KMS-11 (cell line): ENCODE data around the gene AP1M2.
"Not testable (repeated sequence)": the region's sequence is repeated elsewhere in the genome, so short reads cannot be mapped to it uniquely, and the experiment has no call there.

ENCODE experiments used
- H2AFZ ChIP-seq: fragments of 200-600 bp; sonication (generic); 2 replicates; pipeline ENCODE4 v1.6.1; 2016; ENCODE audit warnings: antibody characterized with exemption, mixed run types, low read depth
- H3K27ac ChIP-seq: fragments of 200-600 bp; sonication (generic); 2 replicates; pipeline ENCODE4 v1.6.1; 2016; ENCODE audit warnings: mild to moderate bottlenecking, mixed run types
- H3K27me3 ChIP-seq: fragments of 200-600 bp; sonication (generic); 2 replicates; pipeline ENCODE4 v1.6.1; 2017; ENCODE audit warnings: mild to moderate bottlenecking, low read depth, mixed run types, moderate library complexity; ENCODE audit not compliant: insufficient read depth
- H3K36me3 ChIP-seq: fragments of 200-600 bp; sonication (generic); 2 replicates; pipeline ENCODE4 v1.6.1; 2017; ENCODE audit warnings: mild to moderate bottlenecking, mixed run types; ENCODE audit not compliant: insufficient read depth
- H3K4me1 ChIP-seq: fragments of 200-600 bp; sonication (generic); 2 replicates; pipeline ENCODE4 v1.6.1; 2016; ENCODE audit warnings: mild to moderate bottlenecking, low read depth, mixed run types; ENCODE audit not compliant: poor library complexity, severe bottlenecking
- H3K4me2 ChIP-seq: fragments of 200-600 bp; sonication (generic); 2 replicates; pipeline ENCODE4 v1.7.0; 2016; ENCODE audit warnings: mild to moderate bottlenecking, mixed run types
- H3K4me3 ChIP-seq: fragments of 200-600 bp; sonication (generic); IDR thresholded peaks from 2 replicates; pipeline ENCODE4 v1.6.1; 2017; ENCODE audit warnings: low read depth, low read length, mixed read lengths; ENCODE audit not compliant: insufficient read depth
- H3K79me2 ChIP-seq: fragments of 200-600 bp; sonication (generic); 2 replicates; pipeline ENCODE4 v1.6.1; 2016; ENCODE audit warnings: low read depth, mixed run types; ENCODE audit not compliant: insufficient read depth
- H3K9ac ChIP-seq: fragments of 200-600 bp; sonication (generic); 2 replicates; pipeline ENCODE4 v1.6.1; 2016; ENCODE audit warnings: mild to moderate bottlenecking, mixed run types
- H4K20me1 ChIP-seq: fragments of 200-600 bp; sonication (generic); 2 replicates; pipeline ENCODE4 v1.6.1; 2016; ENCODE audit warnings: mild to moderate bottlenecking, mixed run types; ENCODE audit not compliant: insufficient read depth
- CTCF ChIP-seq: fragments of 200-600 bp; sonication (generic); conservative IDR thresholded peaks from 2 replicates; pipeline ENCODE4 v1.6.1; 2017; ENCODE audit warnings: low read depth, mild to moderate bottlenecking, antibody characterized with exemption, low read length, moderate library complexity, mixed read lengths

AP1M2 gene

GRCh38 chr19:10532457-10532856 lies 54.7 kb downstream of the AP1M2 start:
- Histone ChIP-seq H3K27ac (no peak overlapping the region), H4K20me1 (no peaks in the 10 kb centered on the region), H3K36me3 (no peaks in the 10 kb centered on the region), H3K4me3 (no peak overlapping the region), H2AFZ (no peak overlapping the region), H3K4me2 (no peak overlapping the region), H3K27me3 (peaks cover 11% of the 10 kb centered on the region; the same call in 1 of the 2 replicates), H3K79me2 (no peaks in the 10 kb centered on the region), H3K9ac (no peak overlapping the region), H3K4me1 (no peaks in the 10 kb centered on the region)
- TF ChIP-seq CTCF = no peak

- H3K4me2 ChIP-seq, H3K4me1 ChIP-seq, H4K20me1 ChIP-seq, H3K9ac ChIP-seq, H3K27me3 ChIP-seq, H2AFZ ChIP-seq, H3K27ac ChIP-seq, H3K4me3 ChIP-seq, H3K79me2 ChIP-seq, H3K36me3 ChIP-seq: not testable (repeated sequence)
Observed at GRCh38 chr19:10526887-10527286, 60.2 kb downstream of the AP1M2 start.

- no peaks in the 10 kb centered on the region for H3K27me3 ChIP-seq
- no peaks in the 10 kb centered on the region for H3K36me3 ChIP-seq
- H3K27ac ChIP-seq = no peak overlapping the region
- no peaks in the 10 kb centered on the region for H3K79me2 ChIP-seq
- H4K20me1 ChIP-seq = no peaks in the 10 kb centered on the region
- no peak for TF ChIP-seq CTCF
- no peak overlapping the region for H2AFZ ChIP-seq
- no peak overlapping the region for H3K4me2 ChIP-seq
- H3K4me3 ChIP-seq = no peak overlapping the region
- H3K4me1 ChIP-seq = no peaks in the 10 kb centered on the region
- no peak overlapping the region for H3K9ac ChIP-seq
Observed at GRCh38 chr19:10525636-10526035, 61.5 kb downstream of the AP1M2 start.

GRCh38 chr19:10523135-10523636 lies 63.9 kb downstream of the AP1M2 start:
- H3K27ac ChIP-seq = no peak overlapping the region
- H3K27me3 ChIP-seq = peaks cover 14% of the 10 kb centered on the region
- no peak overlapping the region for H2AFZ ChIP-seq

More at GRCh38 chr19:10523135-10523636, 63.9 kb downstream of the AP1M2 start:
- no peaks in the 10 kb centered on the region for H3K79me2 ChIP-seq
- H4K20me1 ChIP-seq = no peaks in the 10 kb centered on the region
- no peak overlapping the region for H3K9ac ChIP-seq
- no peaks in the 10 kb centered on the region for H3K4me1 ChIP-seq
- H3K4me2 ChIP-seq = no peak overlapping the region
- no peak overlapping the region for H3K4me3 ChIP-seq
- TF ChIP-seq CTCF = no peak
- H3K36me3 ChIP-seq = no peaks in the 10 kb centered on the region
